Breast epithelium (tissue), 4 donors: ENCODE measurements around the gene UBE2N. TPM values are rescaled to one million over a fixed set of nuclear protein-coding genes. Genes with fewer than 3 reads are reported as not detected.
A peak's percentile ranks its signal among the peaks of the same experiment; 100 is the strongest.

Experiments
- DNase-seq, 2 donors: peaks; one replicate each; pipeline ENCODE4 v3.0.0-alpha.2; 2019; ENCODE audit warnings: low spot score in 2 of 2
- H3K27ac ChIP-seq, 2 donors: fragments of 200-600 bp; sonication (generic) in 1 of 2; one replicate each; pipeline ENCODE4 v1.5.1; 2016 to 2019; ENCODE audit warnings: mild to moderate bottlenecking in 1 of 2
- H3K27me3 ChIP-seq, 2 donors: fragments of 200-600 bp; sonication (generic) in 1 of 2; one replicate each; pipeline versions ENCODE4 v1.5.1 to v1.6.0; 2017 to 2019; ENCODE audit warnings: control low read depth in 1 of 2, mild to moderate bottlenecking in 1 of 2
- H3K36me3 ChIP-seq: fragments of 200-600 bp; one replicate; pipeline ENCODE4 v1.5.1; 2019
- H3K4me1 ChIP-seq, 2 donors: fragments of 200-600 bp; sonication (generic); one replicate each; pipeline ENCODE4 v1.5.1; 2016 to 2019; ENCODE audit warnings: control low read depth in 1 of 2
- H3K4me3 ChIP-seq, 3 donors: fragments of 200-600 bp; sonication (generic); 1 replicate in 2 of 3; 2 replicates in 1 of 3; pipeline ENCODE4 v1.5.1; 2016 to 2019; ENCODE audit warnings: mild to moderate bottlenecking in 3 of 3, moderate library complexity in 2 of 3
- H3K9me3 ChIP-seq, 2 donors: fragments of 200-600 bp; sonication (generic) in 1 of 2; one replicate each; pipeline ENCODE4 v1.5.1; 2016 to 2019; ENCODE audit warnings: control low read depth in 1 of 2
- POLR2A ChIP-seq: fragments of 450-650 bp; IDR thresholded peaks from one replicate; pipeline ENCODE4 v1.6.1; 2016; ENCODE audit warnings: antibody characterized with exemption, mild to moderate bottlenecking, moderate library complexity
- POLR2AphosphoS5 ChIP-seq, 3 donors: sonication (generic); formaldehyde crosslinking; IDR thresholded peaks; one replicate each; pipeline ENCODE4 v1.6.1; 2017; ENCODE audit warnings: antibody characterized with exemption in 3 of 3
- intact Hi-C: fragments of 100-400 bp; cut with DNase I; formaldehyde crosslinking; loops from one replicate; pipeline ENCODE4 v1.15.1; 2023; ENCODE audit warnings: low total_unique reads
- total RNA-seq, 3 donors: library from RNA; depleted of rRNA; stranded (reverse); fragments of >200 nt; gene quantifications; one replicate each; pipeline ENCODE4 v1.1.0, GENCODE V29; 2016
- TF ChIP-seq, protein P1 (sequence below), 3 donors: fragments of 450-650 bp; IDR thresholded peaks; one replicate each; pipeline ENCODE4 v1.5.1; 2016 to 2017; ENCODE audit warnings: antibody characterized with exemption in 3 of 3, mild to moderate bottlenecking in 3 of 3, moderate library complexity in 3 of 3

The UBE2N gene
- total RNA-seq, 3 donors from 2014 or later = 23.0 to 47.7 (median 43.3) TPM

DNA sequence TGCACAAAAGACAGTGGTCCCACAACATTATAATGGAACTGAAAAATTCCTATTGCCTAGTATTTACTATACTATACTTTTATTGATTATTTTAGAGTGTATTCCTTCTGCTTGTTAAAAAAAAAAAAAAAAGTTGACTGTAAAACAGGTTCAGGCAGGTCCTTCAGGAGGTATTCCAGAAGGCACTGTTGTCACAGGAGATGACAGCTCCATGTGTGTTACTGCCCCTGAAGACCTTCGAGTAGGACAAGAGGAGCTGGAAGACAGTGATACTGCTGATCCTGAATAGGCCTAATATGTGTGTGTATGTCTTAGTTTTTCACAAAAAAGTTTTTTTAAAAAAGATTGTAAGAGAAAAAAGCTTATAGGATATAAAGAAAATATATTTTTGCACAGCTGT lies 12.3 kb downstream of the UBE2N start:
- Histone ChIP-seq H3K9me3 (no peaks in the 10 kb centered on the region), H3K4me1 (no peaks in the 10 kb centered on the region), H3K36me3 (no peaks in the 10 kb centered on the region), H3K27me3 (no peaks in the 10 kb centered on the region), H3K27ac (no peak overlapping the region), H3K4me3 (no peak overlapping the region)
- TF ChIP-seq POLR2A (no peak), POLR2AphosphoS5 (IDR thresholded peaks at IDR 0.05) (no peak)
- TF ChIP-seq, protein P1, sequence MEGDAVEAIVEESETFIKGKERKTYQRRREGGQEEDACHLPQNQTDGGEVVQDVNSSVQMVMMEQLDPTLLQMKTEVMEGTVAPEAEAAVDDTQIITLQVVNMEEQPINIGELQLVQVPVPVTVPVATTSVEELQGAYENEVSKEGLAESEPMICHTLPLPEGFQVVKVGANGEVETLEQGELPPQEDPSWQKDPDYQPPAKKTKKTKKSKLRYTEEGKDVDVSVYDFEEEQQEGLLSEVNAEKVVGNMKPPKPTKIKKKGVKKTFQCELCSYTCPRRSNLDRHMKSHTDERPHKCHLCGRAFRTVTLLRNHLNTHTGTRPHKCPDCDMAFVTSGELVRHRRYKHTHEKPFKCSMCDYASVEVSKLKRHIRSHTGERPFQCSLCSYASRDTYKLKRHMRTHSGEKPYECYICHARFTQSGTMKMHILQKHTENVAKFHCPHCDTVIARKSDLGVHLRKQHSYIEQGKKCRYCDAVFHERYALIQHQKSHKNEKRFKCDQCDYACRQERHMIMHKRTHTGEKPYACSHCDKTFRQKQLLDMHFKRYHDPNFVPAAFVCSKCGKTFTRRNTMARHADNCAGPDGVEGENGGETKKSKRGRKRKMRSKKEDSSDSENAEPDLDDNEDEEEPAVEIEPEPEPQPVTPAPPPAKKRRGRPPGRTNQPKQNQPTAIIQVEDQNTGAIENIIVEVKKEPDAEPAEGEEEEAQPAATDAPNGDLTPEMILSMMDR (IDR thresholded peaks at IDR 0.05) = no peak
- DNase-seq = no peak
- intact Hi-C loops = no loop called here

DNA sequence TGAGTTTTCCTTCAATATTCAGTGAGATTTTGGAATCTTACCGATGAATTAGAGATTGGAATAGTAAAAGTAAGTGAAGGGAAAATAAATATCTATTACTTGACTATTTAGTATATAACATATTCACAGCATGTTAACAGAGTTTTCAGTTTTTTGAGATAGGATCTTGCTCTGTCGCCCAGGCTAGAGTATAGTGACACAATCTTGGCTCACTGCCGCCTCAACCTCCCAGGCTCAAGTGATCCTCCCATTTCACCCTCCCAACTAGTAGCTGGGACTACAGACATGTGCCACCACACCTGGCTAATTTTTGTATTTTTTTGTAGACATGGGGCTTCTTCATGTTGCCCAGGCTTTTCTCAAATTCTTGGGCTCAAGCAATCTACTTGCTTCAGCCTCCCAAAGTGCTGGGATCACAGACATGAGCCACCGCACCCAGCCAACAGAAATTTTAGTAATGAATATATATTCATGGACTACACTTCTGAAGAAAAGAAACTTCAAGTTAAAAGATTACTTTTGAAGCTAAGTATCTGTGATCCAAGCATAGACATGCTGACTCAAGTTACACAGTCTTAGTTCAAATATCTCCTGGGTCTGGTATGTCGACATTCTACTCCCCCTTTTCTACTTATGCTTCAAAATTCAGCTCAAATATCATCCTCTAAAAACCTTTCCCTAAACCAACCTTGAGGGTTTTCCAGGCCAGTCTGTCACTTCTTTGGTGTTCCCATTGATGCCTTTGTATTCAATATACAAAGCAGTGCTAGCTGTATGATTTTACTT lies 13.8 kb downstream of the UBE2N start:
- no peaks in the 10 kb centered on the region for H3K9me3 ChIP-seq
- DNase-seq = no peak
- H3K27me3 ChIP-seq = no peaks in the 10 kb centered on the region
- intact Hi-C loops = no loop called here
- H3K4me1 ChIP-seq = peaks cover 0 to 10% of the 10 kb centered on the region in 2 donors
- H3K36me3 ChIP-seq = no peaks in the 10 kb centered on the region
- TF ChIP-seq, protein P1 (IDR thresholded peaks at IDR 0.05) = no peak
- TF ChIP-seq POLR2AphosphoS5 (IDR thresholded peaks at IDR 0.05) = no peak
- no peak for TF ChIP-seq POLR2A
- H3K4me3 ChIP-seq = no peak overlapping the region
- H3K27ac ChIP-seq = no peak overlapping the region

DNA sequence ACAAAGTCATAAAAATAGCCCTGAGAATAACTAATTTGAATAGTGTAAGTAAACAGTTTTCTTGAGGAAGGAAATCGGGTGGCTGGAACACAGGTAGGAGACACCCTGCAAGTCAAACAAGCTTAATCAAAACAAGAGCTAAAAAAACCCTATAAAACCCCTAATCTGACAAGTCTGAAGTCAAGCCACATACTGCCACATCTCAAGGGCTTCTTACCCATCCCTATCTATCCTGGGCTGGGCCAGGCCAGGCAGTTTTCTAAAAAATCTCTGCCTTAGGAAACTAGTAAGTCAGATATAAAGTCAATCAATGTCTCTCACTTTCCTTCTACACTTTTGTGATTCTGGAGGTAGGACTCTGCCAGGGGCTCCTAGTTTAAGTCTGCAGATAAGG lies 15.3 kb downstream of the UBE2N start:
- Histone ChIP-seq H3K27me3 (no peaks in the 10 kb centered on the region), H3K27ac (peak overlapping the region in 1 of 2 donors; percentile 12), H3K9me3 (no peaks in the 10 kb centered on the region), H3K4me3 (no peak overlapping the region), H3K36me3 (no peaks in the 10 kb centered on the region), H3K4me1 (peaks cover 0 to 10% of the 10 kb centered on the region in 2 donors)
- TF ChIP-seq POLR2AphosphoS5 (IDR thresholded peaks at IDR 0.05) (no peak), POLR2A (no peak)
- TF ChIP-seq, protein P1 (IDR thresholded peaks at IDR 0.05) = no peak
- intact Hi-C loops = no loop called here
- DNase-seq = no peak

DNA sequence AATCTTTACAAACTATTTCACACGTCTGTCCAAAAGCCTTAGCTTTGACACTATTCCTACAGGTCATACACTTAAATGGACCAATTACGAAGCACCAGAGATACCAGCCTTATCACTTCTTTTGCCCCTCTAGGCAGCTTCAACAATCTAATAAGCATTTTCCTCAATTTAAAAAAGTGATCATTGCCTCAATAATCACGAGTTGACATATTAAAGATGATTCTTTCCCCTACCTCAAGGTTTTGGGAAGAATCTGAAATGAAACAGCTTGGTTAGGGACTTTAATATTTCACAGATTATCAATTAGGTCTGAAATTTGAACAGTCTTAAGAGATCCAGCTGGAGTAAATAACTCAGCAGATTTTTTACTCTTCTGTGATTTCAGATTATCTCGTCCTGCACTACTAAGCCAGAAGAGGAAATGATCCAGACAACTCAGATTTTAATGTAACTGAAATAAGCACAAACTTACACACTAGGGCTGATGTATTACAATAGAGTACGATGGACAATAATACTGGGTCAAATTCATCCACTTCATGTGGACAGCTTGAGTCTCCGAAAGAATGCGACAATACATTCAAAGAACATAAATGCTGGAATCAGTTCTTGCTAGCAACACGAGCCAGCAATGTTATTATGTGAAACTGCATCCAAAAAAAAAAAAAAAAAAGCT lies 15.9 kb downstream of the UBE2N start:
- TF ChIP-seq POLR2A (no peak), POLR2AphosphoS5 (IDR thresholded peaks at IDR 0.05) (no peak)
- TF ChIP-seq, protein P1 (IDR thresholded peaks at IDR 0.05) = no peak
- Histone ChIP-seq H3K27me3 (no peaks in the 10 kb centered on the region), H3K9me3 (no peaks in the 10 kb centered on the region), H3K36me3 (no peaks in the 10 kb centered on the region), H3K4me1 (peaks cover 0 to 10% of the 10 kb centered on the region in 2 donors), H3K4me3 (no peak overlapping the region), H3K27ac (no peak overlapping the region)
- intact Hi-C loops = no loop called here
- no peak for DNase-seq

DNA sequence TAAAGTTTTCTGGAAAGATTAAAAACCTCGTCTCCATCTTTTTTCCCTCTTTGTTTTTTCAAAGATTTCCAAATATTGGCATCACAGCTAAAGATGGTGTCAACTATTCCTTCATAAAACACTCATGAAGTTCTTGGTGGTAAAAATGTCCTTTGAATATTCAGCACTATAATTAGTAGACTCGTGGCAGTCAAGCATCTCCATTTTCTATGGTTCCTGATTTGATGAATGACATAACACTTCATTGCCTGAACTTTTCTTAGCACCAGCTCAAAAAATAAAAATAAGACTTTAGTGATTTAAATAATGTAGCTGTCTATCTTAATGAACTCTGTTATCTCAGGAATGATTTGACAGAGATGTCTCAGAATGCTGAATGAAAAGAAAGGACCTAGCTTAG lies 19.7 kb downstream of the UBE2N start:
- Histone ChIP-seq H3K4me1 (peaks cover 0 to 10% of the 10 kb centered on the region in 2 donors), H3K36me3 (no peaks in the 10 kb centered on the region), H3K27me3 (no peaks in the 10 kb centered on the region), H3K27ac (no peak overlapping the region), H3K9me3 (no peaks in the 10 kb centered on the region), H3K4me3 (no peak overlapping the region)
- TF ChIP-seq, protein P1 (IDR thresholded peaks at IDR 0.05) = no peak
- TF ChIP-seq POLR2AphosphoS5 (IDR thresholded peaks at IDR 0.05) (no peak), POLR2A (no peak)
- no peak for DNase-seq
- intact Hi-C loops = no loop called here
